HUES64 (cell line): ENCODE measurements around the gene HELB. TPM values are rescaled to one million over a fixed set of nuclear protein-coding genes. Genes with fewer than 3 reads are reported as not detected.
A peak's percentile ranks its signal among the peaks of the same experiment; 100 is the strongest.

Experiments
- H3K27ac ChIP-seq: 2 replicates; pipeline ENCODE4 v1.7.0; 2013; ENCODE audit warnings: low read depth, low read length, inconsistent platforms
- H3K27me3 ChIP-seq: 2 replicates; pipeline ENCODE4 v1.6.1; 2013; ENCODE audit warnings: mild to moderate bottlenecking, low read length; ENCODE audit not compliant: insufficient read depth
- H3K36me3 ChIP-seq: 2 replicates; pipeline ENCODE4 v1.6.1; 2013; ENCODE audit warnings: mild to moderate bottlenecking, low read length; ENCODE audit not compliant: insufficient read depth
- H3K4me1 ChIP-seq: 2 replicates; pipeline ENCODE4 v1.6.1; 2013; ENCODE audit warnings: mild to moderate bottlenecking, low read length, moderate library complexity; ENCODE audit not compliant: insufficient read depth
- H3K4me3 ChIP-seq: 2 replicates; pipeline ENCODE4 v1.5.1; 2013; ENCODE audit warnings: mild to moderate bottlenecking, low read length, moderate library complexity
- H3K9ac ChIP-seq: 2 replicates; pipeline ENCODE4 v1.6.1; 2013; ENCODE audit warnings: mild to moderate bottlenecking, low read depth, low read length
- H3K9me3 ChIP-seq: 2 replicates; pipeline ENCODE4 v1.6.1; 2013; ENCODE audit warnings: low read depth, low read length; ENCODE audit not compliant: insufficient read depth
- WGBS: fragments of 150-250, 120-280 bp; methylation state at CpG from one replicate; pipeline ENCODE4 v1.1.7; 2013; ENCODE audit warnings: missing lambda C conversion rate; 5-methylcytosine and 5-hydroxymethylcytosine counted together
- polyA plus RNA-seq, 2 experiments: library from polyadenylated mRNA; stranded (reverse); fragments of 50-300 nt; gene quantifications; one replicate each; pipeline ENCODE4 v1.2.3, GENCODE V29; 2013

The HELB gene
- 2.2 TPM for polyA plus RNA-seq (2013, experiment 1 of 2)
- polyA plus RNA-seq (2013, experiment 2 of 2), result 2.4 TPM

- H3K9me3 ChIP-seq, result no peaks in the 10 kb centered on the region
- H3K36me3 ChIP-seq, result peaks cover 24% of the 10 kb centered on the region
- H3K4me3 ChIP-seq, result peak within 1 kb of the TSS; percentile 82
- H3K4me1 ChIP-seq, result no peaks in the 10 kb centered on the region
- H3K9ac ChIP-seq, result peak within 1 kb of the TSS; percentile 81
- 1% methylated on average over 45 of the region's 45 CpGs for WGBS
- H3K27ac ChIP-seq, result peak within 1 kb of the TSS; percentile 69
- H3K27me3 ChIP-seq, result peaks cover 26% of the 10 kb centered on the region
Observed at GRCh38 chr12:66301944-66302826, at the start of gene HELB. HELB (plus strand) TSS chr12:66302493; CDS start chr12:66302604, 111 bp downstream.

- H3K27me3 ChIP-seq, result no peaks in the 10 kb centered on the region
Observed at GRCh38 chr12:66252771-66253170, 49.5 kb upstream of the HELB start.

GRCh38 chr12:66255737-66256136 is 46.6 kb upstream of the HELB start:
- Histone ChIP-seq H3K9me3 (no peaks in the 10 kb centered on the region), H3K4me1 (0 out of 2 replicates have a peak, but pooled peaks cover 4% of the 10 kb centered on the region), H3K36me3 (no peaks in the 10 kb centered on the region), H3K4me3 (no peak overlapping the region), H3K27ac (no peak overlapping the region), H3K27me3 (no peaks in the 10 kb centered on the region), H3K9ac (no peak overlapping the region)

More at GRCh38 chr12:66252771-66253170, 49.5 kb upstream of the HELB start:
- no peaks in the 10 kb centered on the region for H3K9me3 ChIP-seq
- no peak overlapping the region for H3K4me3 ChIP-seq
- no peaks in the 10 kb centered on the region for H3K36me3 ChIP-seq
- H3K27ac ChIP-seq, result no peak overlapping the region
- 0 out of 2 replicates have a peak, but pooled peaks cover 4% of the 10 kb centered on the region for H3K4me1 ChIP-seq
- no peak overlapping the region for H3K9ac ChIP-seq
- WGBS, result 88% methylated on average over 2 of the region's 2 CpGs

GRCh38 chr12:66258011-66258410 is 44.3 kb upstream of the HELB start:
- Histone ChIP-seq H3K4me1 (0 out of 2 replicates have a peak, but pooled peaks cover 4% of the 10 kb centered on the region), H3K27ac (no peak overlapping the region), H3K4me3 (no peak overlapping the region), H3K36me3 (no peaks in the 10 kb centered on the region), H3K27me3 (no peaks in the 10 kb centered on the region), H3K9ac (no peak overlapping the region), H3K9me3 (no peaks in the 10 kb centered on the region)
- WGBS, result 93% methylated on average over 3 of the region's 3 CpGs

GRCh38 chr12:66262737-66263136 is 39.6 kb upstream of the HELB start:
- H3K4me3 ChIP-seq, result no peak overlapping the region
- H3K36me3 ChIP-seq, result no peaks in the 10 kb centered on the region
- H3K9ac ChIP-seq, result no peak overlapping the region
- H3K9me3 ChIP-seq, result no peaks in the 10 kb centered on the region
- no peaks in the 10 kb centered on the region for H3K27me3 ChIP-seq
- no peak overlapping the region for H3K27ac ChIP-seq
- no peaks in the 10 kb centered on the region for H3K4me1 ChIP-seq

- no peaks in the 10 kb centered on the region for H3K9me3 ChIP-seq
- 78% methylated on average over 3 of the region's 3 CpGs for WGBS
- H3K27ac ChIP-seq, result no peak overlapping the region
Observed at GRCh38 chr12:66268562-66268961, 33.7 kb upstream of the HELB start.

GRCh38 chr12:66269142-66269541 is 33.2 kb upstream of the HELB start:
- Histone ChIP-seq H3K36me3 (no peaks in the 10 kb centered on the region), H3K4me3 (no peak overlapping the region), H3K27ac (no peak overlapping the region), H3K27me3 (no peaks in the 10 kb centered on the region), H3K4me1 (peaks cover 10% of the 10 kb centered on the region), H3K9ac (no peak overlapping the region), H3K9me3 (no peaks in the 10 kb centered on the region)
- WGBS, result 92% methylated on average over 6 of the region's 6 CpGs

More at GRCh38 chr12:66268562-66268961, 33.7 kb upstream of the HELB start:
- Histone ChIP-seq H3K27me3 (no peaks in the 10 kb centered on the region), H3K4me1 (peaks cover 10% of the 10 kb centered on the region), H3K4me3 (no peak overlapping the region), H3K9ac (no peak overlapping the region), H3K36me3 (no peaks in the 10 kb centered on the region)

GRCh38 chr12:66269757-66270383 is 32.4 kb upstream of the HELB start:
- Histone ChIP-seq H3K36me3 (no peaks in the 10 kb centered on the region), H3K4me3 (no peak overlapping the region), H3K27me3 (no peaks in the 10 kb centered on the region), H3K4me1 (peaks cover 10% of the 10 kb centered on the region), H3K9me3 (no peaks in the 10 kb centered on the region), H3K27ac (no peak overlapping the region), H3K9ac (no peak overlapping the region; the same call in 1 of the 2 replicates)
- 76% methylated on average over 5 of the region's 5 CpGs for WGBS

- H3K4me1 ChIP-seq, result peaks cover 10% of the 10 kb centered on the region
- WGBS, result 92% methylated on average over 1 of the region's 1 CpG
- H3K4me3 ChIP-seq, result no peak overlapping the region
- no peaks in the 10 kb centered on the region for H3K9me3 ChIP-seq
- no peaks in the 10 kb centered on the region for H3K27me3 ChIP-seq
- no peaks in the 10 kb centered on the region for H3K36me3 ChIP-seq
- no peak overlapping the region for H3K9ac ChIP-seq
- no peak overlapping the region for H3K27ac ChIP-seq
Observed at GRCh38 chr12:66270613-66271012, 31.7 kb upstream of the HELB start.

- Histone ChIP-seq H3K36me3 (no peaks in the 10 kb centered on the region), H3K27me3 (no peaks in the 10 kb centered on the region), H3K4me1 (peaks cover 10% of the 10 kb centered on the region), H3K27ac (peak overlapping the region; percentile 56; the same call in 1 of the 2 replicates), H3K4me3 (no peak overlapping the region), H3K9me3 (no peaks in the 10 kb centered on the region), H3K9ac (no peak overlapping the region)
- 56% methylated on average over 3 of the region's 3 CpGs for WGBS
Observed at GRCh38 chr12:66272650-66273049, 29.6 kb upstream of the HELB start.

GRCh38 chr12:66273147-66273546 is 29.1 kb upstream of the HELB start:
- no peaks in the 10 kb centered on the region for H3K36me3 ChIP-seq
- 89% methylated on average over 1 of the region's 1 CpG for WGBS
- H3K9ac ChIP-seq, result no peak overlapping the region
- H3K27ac ChIP-seq, result peak overlapping the region; percentile 56; the same call in 1 of the 2 replicates
- no peaks in the 10 kb centered on the region for H3K9me3 ChIP-seq
- H3K4me3 ChIP-seq, result no peak overlapping the region
- peaks cover 10% of the 10 kb centered on the region for H3K4me1 ChIP-seq
- no peaks in the 10 kb centered on the region for H3K27me3 ChIP-seq
